Activated CD4-positive, alpha-beta T cell treated with anti-CD3 and anti-CD28 coated beads, Interleukin-2, amount 10 ng/mL, durations not matched to agents 7 days and 5 days (primary cell): Measurements from ENCODE around the gene CDC25B. TPM values are rescaled to one million over a fixed set of nuclear protein-coding genes. Genes with fewer than 3 reads are reported as not detected.
A peak's percentile ranks its signal among the peaks of the same experiment; 100 is the strongest.

ENCODE experiments used
- CTCF ChIA-PET: fragments of 350-600 bp; sonication (Branson Sonifier 250); formaldehyde crosslinking; loops from one replicate; lab custom pipeline; 2021; ENCODE audit warnings: antibody characterized with exemption; lab: Charles Lee
- POLR2A ChIA-PET: fragments of 350-600 bp; sonication (Branson Sonifier 250); formaldehyde crosslinking; loops from one replicate; lab custom pipeline; 2021; ENCODE audit warnings: antibody characterized with exemption; lab: Charles Lee
- DNase-seq: peaks from one replicate; pipeline ENCODE4 v3.0.0-alpha.2; 2020
- H3K27ac Mint-ChIP-seq: one replicate; pipeline ENCODE4 v1.8.0; 2021; ENCODE audit warnings: mild to moderate bottlenecking, moderate library complexity, mixed read lengths
- H3K27me3 Mint-ChIP-seq: one replicate; pipeline ENCODE4 v1.8.0; 2021; ENCODE audit warnings: mixed read lengths
- H3K36me3 Mint-ChIP-seq: one replicate; pipeline ENCODE4 v1.8.0; 2021; ENCODE audit warnings: low read depth, mixed read lengths
- H3K4me1 Mint-ChIP-seq: one replicate; pipeline ENCODE4 v1.8.0; 2021; ENCODE audit warnings: mixed read lengths
- H3K4me3 Mint-ChIP-seq: one replicate; pipeline ENCODE4 v1.8.0; 2021; ENCODE audit warnings: mild to moderate bottlenecking, moderate library complexity, mixed read lengths
- H3K9me3 Mint-ChIP-seq: one replicate; pipeline ENCODE4 v1.8.0; 2021; ENCODE audit warnings: mixed read lengths
- total RNA-seq, 2 experiments: library from RNA; stranded (reverse); gene quantifications; one replicate each; pipeline ENCODE4 v1.2.3, GENCODE V29; 2021

CDC25B gene
- total RNA-seq, 2 experiments from 2014 or later = 403 to 429 TPM

DNA sequence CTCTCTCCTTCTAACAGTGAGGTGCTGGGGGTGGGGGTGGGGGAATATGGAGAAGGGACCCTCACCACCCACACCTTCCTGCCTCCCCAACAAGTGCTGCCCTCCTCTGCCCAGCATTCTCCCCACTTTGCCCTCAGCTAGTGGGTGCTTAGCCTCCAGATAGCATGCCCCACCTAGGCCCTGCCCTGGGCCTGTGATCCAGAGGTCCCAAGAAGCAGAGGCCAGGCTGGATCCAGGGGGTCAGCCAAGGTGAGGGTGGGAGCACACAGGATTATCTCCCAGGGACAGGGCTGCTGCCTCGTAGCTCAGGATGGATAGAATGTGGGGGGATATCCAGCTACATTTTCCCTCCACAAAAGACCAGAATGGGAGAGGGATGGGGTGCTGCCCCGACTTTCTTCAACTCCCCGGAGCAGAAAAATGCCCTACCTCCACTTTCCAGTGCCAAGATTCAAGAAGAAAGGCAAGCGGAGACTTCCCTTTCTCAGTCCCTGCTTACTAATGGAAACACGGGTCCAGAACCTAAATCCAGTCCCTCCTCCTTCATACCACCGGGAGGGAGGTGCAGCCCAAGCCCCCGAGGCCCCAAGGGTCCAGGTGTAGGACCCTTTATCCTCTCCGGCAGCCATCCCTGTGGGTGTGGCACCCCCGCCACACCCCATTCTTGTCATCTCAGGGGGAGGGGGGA, 29.5 kb upstream of the CDC25B start:
- peaks cover 2% of the 10 kb centered on the region for H3K36me3 Mint-ChIP-seq
- peak overlapping the region; percentile 25 for H3K27ac Mint-ChIP-seq
- peaks cover 1% of the 10 kb centered on the region for H3K27me3 Mint-ChIP-seq
- H3K4me1 Mint-ChIP-seq = peaks cover 29% of the 10 kb centered on the region
- no peaks in the 10 kb centered on the region for H3K9me3 Mint-ChIP-seq
- ChIA-PET POLR2A (no interaction called here), CTCF (interaction anchor here (0.8 to 3.7 kb wide), 11 partner anchors 11 to 90 kb away, joined by 3 to 40 read pairs (median 5); partner anchors contain the start of genes AP5S1, CENPB and SPEF1)
- DNase-seq = no peak
- peak overlapping the region; percentile 83 for H3K4me3 Mint-ChIP-seq

GRCh38 chr20:3767110-3767426, 29.0 kb upstream of the CDC25B start:
- Mint-ChIP-seq H3K27me3 (peaks cover 2% of the 10 kb centered on the region), H3K9me3 (no peaks in the 10 kb centered on the region), H3K4me3 (peak overlapping the region; percentile 83), H3K27ac (peak overlapping the region; percentile 55), H3K36me3 (no peaks in the 10 kb centered on the region), H3K4me1 (peaks cover 29% of the 10 kb centered on the region)
- ChIA-PET CTCF (interaction anchor here (1.0 to 3.7 kb wide), 10 partner anchors 11 to 90 kb away, joined by 3 to 40 read pairs (median 7); partner anchors contain the start of genes AP5S1, CENPB and SPEF1), POLR2A (interaction anchor here (0.6 kb wide), 1 partner anchor 15 kb away, joined by 3 read pairs; no protein-coding TSS in a partner anchor)
- DNase-seq = no peak

GRCh38 chr20:3767427-3768341, 28.4 kb upstream of the CDC25B start, which contains the start of gene ADISSP:
Gene ADISSP, minus strand, starts transcription at chr20:3767753. Its CDS starts 7,653 bp downstream, at chr20:3760100.
- Mint-ChIP-seq H3K27ac (peak within 1 kb of the TSS; percentile 94), H3K4me3 (peak within 1 kb of the TSS; percentile 83), H3K4me1 (peaks cover 29% of the 10 kb centered on the region), H3K36me3 (no peaks in the 10 kb centered on the region), H3K27me3 (peaks cover 2% of the 10 kb centered on the region), H3K9me3 (no peaks in the 10 kb centered on the region)
- ChIA-PET POLR2A (interaction anchor here (0.6 to 1.0 kb wide), 3 partner anchors 10 to 16 kb away, joined by 3 to 5 read pairs (median 3); no protein-coding TSS in a partner anchor), CTCF (interaction anchor here (0.6 to 3.7 kb wide), 19 partner anchors 9 to 1281 kb away, joined by 3 to 40 read pairs (median 5); partner anchors contain the start of genes AP5S1, CENPB and SPEF1)
- DNase-seq = peak; percentile 98

DNA sequence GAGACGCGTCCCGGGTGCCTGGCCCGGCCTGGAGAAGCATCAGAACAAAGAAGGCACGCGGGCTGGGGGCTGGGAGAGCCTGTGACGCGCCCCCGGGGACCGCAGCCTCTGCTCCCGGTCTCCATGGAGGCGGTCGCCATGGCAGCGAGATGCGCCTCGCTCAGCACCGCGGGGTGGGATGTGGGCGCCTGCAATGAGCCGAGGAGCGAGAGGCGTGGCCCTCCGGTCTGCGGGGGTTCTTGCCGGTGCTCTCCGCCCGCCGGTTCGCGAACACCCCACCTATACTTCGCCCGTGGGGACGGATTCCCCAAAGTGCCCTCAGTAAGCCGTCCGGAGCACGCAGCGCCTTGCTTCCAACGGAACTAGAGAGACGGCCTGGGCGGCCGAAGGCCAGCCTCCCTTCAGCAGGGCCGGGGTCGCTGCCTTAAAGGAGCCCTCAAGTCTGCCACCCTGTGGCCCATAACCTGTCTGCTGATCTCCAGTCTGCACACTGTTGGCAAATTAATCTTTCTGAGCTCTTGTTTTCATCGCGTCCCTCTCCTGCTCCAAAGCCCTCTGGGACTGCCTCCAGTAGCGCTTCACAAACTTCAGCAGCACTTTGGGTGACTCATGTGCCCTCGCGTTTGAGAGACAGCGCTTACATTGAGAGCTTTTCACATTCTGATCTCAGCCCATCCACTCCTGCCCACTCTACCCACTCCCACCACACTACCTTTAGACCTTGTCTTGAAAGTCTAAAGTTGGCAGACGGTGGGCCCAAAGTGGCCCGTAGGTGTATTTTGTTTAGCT, 27.6 kb upstream of the CDC25B start:
- Mint-ChIP-seq H3K36me3 (no peaks in the 10 kb centered on the region), H3K27me3 (peaks cover 2% of the 10 kb centered on the region), H3K27ac (peak overlapping the region; percentile 94), H3K4me3 (peak overlapping the region; percentile 83), H3K9me3 (no peaks in the 10 kb centered on the region), H3K4me1 (peaks cover 29% of the 10 kb centered on the region)
- POLR2A ChIA-PET = interaction anchor here (1.0 kb wide), 2 partner anchors 9 to 16 kb away, joined by 3 to 5 read pairs; no protein-coding TSS in a partner anchor
- CTCF ChIA-PET = interaction anchor here (0.6 to 3.7 kb wide), 16 partner anchors 8 to 317 kb away, joined by 3 to 40 read pairs (median 4); partner anchors contain the start of genes CENPB and SPEF1
- peak; percentile 83 for DNase-seq

DNA sequence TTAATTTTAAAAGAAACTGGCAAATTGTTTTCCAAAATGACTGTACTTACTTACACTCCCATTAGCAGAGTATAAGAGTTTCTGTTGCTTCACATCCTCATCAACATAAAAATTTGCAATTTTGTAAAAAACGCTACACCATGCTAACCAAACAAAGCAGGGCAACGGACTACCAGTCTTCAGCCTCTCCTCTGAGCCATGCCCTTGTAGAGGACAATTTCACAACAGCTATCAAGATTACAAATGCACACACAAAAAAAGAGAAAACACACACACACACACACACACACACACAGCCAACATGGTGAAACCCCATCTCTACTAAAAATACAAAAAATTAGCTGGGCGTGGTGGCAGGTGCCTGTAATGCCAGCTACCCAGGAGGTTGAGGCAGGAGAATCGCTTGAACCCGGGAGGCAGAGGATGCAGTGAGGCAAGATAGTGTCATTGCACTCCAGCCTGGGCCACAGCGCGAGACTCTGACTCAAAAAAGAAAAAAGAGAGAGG, 24.5 kb upstream of the CDC25B start:
- ChIA-PET POLR2A (no interaction called here), CTCF (interaction anchor here (1.0 to 1.9 kb wide), 3 partner anchors 10 to 19 kb away, joined by 4 to 8 read pairs (median 6); partner anchors contain the start of genes CENPB and SPEF1)
- H3K27ac Mint-ChIP-seq = no peak overlapping the region
- H3K9me3 Mint-ChIP-seq = no peaks in the 10 kb centered on the region
- H3K4me3 Mint-ChIP-seq = no peak overlapping the region
- H3K27me3 Mint-ChIP-seq = peaks cover 6% of the 10 kb centered on the region
- no peaks in the 10 kb centered on the region for H3K36me3 Mint-ChIP-seq
- no peak for DNase-seq
- H3K4me1 Mint-ChIP-seq = peaks cover 15% of the 10 kb centered on the region

DNA sequence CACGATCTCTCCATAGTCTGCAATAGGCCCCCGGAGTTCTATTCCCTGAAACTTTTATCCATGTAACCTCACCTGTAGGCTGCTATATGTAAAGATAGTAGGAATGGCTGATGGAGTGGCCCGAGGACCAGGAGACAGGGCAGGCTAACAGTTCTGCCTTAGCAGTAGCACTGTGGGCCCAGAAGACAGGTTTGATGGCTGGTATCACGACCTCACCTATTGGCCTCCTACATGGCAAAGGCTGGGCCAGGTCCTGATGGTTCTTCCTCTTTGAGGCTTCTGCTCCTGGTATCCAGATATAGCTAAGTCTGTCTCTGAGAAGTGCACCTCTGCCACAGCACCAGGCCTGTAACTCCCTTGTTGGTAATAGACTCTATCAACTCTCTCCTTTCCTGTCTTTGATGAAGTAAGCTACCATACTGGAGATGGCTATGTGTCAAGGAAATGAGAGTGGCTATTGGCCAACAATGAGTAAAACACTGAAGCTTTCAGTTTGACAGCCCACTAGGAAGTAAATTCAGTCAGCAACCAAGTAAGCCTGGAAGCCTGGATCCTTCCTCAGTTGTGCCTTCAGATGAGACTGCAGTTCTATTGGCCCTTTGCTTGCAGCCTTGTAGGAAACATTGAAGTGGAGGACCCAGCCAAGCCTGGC, 20.5 kb upstream of the CDC25B start:
- H3K4me1 Mint-ChIP-seq = peaks cover 21% of the 10 kb centered on the region
- H3K27ac Mint-ChIP-seq = no peak overlapping the region
- H3K36me3 Mint-ChIP-seq = no peaks in the 10 kb centered on the region
- ChIA-PET POLR2A (interaction anchor here (0.5 kb wide), 1 partner anchor 13 kb away, joined by 4 read pairs; no protein-coding TSS in a partner anchor), CTCF (no interaction called here)
- H3K9me3 Mint-ChIP-seq = no peaks in the 10 kb centered on the region
- H3K27me3 Mint-ChIP-seq = peaks cover 29% of the 10 kb centered on the region
- H3K4me3 Mint-ChIP-seq = no peak overlapping the region
- DNase-seq = no peak

DNA sequence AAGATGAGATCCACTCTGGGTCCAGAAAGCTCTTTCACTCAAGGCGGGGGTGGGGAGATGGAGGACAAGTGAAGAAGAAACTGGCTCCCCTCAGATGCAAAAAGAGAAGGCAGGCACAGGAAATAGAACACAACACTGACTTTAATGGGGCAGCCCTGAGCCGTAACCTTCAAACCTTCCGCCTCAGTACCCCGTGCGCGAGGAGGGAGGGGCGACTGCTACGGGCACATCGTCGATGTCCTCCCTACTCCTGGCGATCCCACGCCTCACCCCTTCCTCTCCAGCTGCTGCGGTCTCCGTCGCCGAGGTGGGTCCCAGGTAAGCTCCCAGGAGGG, 18.8 kb upstream of the CDC25B start:
- no peaks in the 10 kb centered on the region for H3K9me3 Mint-ChIP-seq
- no peaks in the 10 kb centered on the region for H3K36me3 Mint-ChIP-seq
- H3K4me3 Mint-ChIP-seq = peak overlapping the region; percentile 59
- ChIA-PET CTCF (interaction anchor here (0.6 to 3.9 kb wide), 7 partner anchors 9 to 530 kb away, joined by 3 to 40 read pairs (median 4); partner anchors contain the start of genes ADISSP, AP5S1 and CENPB), POLR2A (interaction anchor here (1.2 kb wide), 1 partner anchor 10 kb away, joined by 5 read pairs; the partner anchor contains the start of gene ADISSP)
- H3K27me3 Mint-ChIP-seq = peaks cover 31% of the 10 kb centered on the region
- H3K27ac Mint-ChIP-seq = no peak overlapping the region
- H3K4me1 Mint-ChIP-seq = peaks cover 35% of the 10 kb centered on the region
- DNase-seq = no peak

DNA sequence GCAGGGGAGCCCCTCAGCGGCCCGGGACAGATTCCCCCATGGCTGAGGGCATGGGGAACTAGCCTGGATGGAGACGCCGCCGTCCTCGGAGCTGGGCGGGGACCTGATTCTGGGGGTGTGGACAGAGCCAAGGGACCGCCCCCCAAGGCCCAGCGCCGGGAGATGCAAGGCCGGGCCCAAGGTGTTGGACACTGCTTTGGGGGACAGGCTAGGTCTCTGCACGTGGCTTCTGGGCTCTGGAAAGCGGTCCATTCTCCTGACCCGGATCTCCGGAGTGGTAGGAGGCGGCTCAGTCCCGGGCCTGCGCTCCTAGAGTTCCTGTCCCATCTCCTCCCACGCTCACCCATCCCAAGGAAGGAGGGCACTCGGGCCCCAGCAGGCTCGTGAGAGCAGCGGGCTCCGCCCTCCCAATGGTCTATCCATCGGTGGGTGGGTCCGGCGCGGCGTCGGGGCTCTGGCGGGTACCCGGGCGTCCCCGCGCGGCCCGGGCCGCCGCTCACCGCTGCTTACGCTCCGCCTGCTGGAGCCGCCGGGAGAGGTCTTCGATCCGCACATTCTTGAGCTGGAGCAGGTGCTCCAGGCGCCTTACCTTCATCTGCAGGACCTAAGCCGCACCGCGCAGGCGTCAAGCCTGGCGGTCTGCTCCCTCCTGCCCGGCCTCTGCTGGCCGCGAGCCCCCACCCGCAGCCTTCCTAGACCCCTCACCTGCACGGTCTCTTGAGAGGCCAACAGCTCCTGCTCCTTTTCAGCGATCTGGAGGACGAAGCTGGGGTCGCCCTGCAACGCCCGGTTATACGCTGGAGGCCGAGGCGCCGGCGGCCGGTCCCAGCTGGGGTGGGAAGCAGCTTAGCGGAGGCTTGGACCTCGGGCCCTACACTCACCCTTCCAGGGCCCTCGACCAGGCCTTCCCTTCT, 18.1 kb upstream of the CDC25B start:
- Mint-ChIP-seq H3K27ac (no peak overlapping the region), H3K27me3 (peaks cover 31% of the 10 kb centered on the region), H3K4me3 (peak overlapping the region; percentile 59), H3K9me3 (no peaks in the 10 kb centered on the region), H3K4me1 (peaks cover 35% of the 10 kb centered on the region), H3K36me3 (peaks cover 3% of the 10 kb centered on the region)
- POLR2A ChIA-PET = interaction anchor here (1.2 kb wide), 1 partner anchor 10 kb away, joined by 5 read pairs; the partner anchor contains the start of gene ADISSP
- DNase-seq = no peak
- CTCF ChIA-PET = interaction anchor here (0.6 to 3.9 kb wide), 11 partner anchors 8 to 531 kb away, joined by 3 to 40 read pairs (median 4); partner anchors contain the start of genes ADISSP, AP5S1 and CENPB

DNA sequence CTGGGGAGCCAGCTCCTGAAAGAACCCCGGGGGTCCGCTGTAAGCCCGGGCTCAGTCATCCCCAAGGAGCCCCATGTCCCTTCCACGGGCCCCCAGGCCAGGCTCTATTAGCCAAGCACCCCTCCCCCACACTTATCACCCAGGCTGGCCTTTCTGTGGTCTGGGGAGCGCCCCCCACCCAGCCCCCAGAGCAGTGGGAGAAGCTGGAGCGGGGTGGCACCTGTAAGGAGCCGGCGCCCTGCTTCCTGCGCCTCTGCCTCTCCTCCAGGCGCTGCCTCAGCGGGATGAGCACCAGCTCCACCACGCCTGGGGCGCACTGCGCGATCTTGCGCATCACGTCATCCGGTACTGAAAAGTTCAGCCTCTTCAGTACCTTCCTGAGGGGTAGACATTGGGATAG, 17.1 kb upstream of the CDC25B start:
- Mint-ChIP-seq H3K27ac (no peak overlapping the region), H3K27me3 (peaks cover 30% of the 10 kb centered on the region), H3K4me3 (no peak overlapping the region), H3K9me3 (no peaks in the 10 kb centered on the region), H3K36me3 (peaks cover 6% of the 10 kb centered on the region), H3K4me1 (peaks cover 41% of the 10 kb centered on the region)
- DNase-seq = no peak
- ChIA-PET CTCF (interaction anchor here (0.9 to 3.9 kb wide), 9 partner anchors 7 to 307 kb away, joined by 3 to 40 read pairs (median 4); partner anchors contain the start of genes ADISSP, AP5S1 and CENPB), POLR2A (no interaction called here)
